HG03159 (cell line): ENCODE measurements around the gene GEMIN5.
"Not testable (repeated sequence)": the region's sequence is repeated elsewhere in the genome, so short reads cannot be mapped to it uniquely, and the experiment has no call there.

Experiments
- ATAC-seq: cut with Tn5 transposase; IDR thresholded peaks from one replicate; pipeline ENCODE4 v1.9.1; 2021; ENCODE audit warnings: mild to moderate bottlenecking, moderate library complexity; ENCODE audit not compliant: unreplicated experiment

Gene GEMIN5

DNA sequence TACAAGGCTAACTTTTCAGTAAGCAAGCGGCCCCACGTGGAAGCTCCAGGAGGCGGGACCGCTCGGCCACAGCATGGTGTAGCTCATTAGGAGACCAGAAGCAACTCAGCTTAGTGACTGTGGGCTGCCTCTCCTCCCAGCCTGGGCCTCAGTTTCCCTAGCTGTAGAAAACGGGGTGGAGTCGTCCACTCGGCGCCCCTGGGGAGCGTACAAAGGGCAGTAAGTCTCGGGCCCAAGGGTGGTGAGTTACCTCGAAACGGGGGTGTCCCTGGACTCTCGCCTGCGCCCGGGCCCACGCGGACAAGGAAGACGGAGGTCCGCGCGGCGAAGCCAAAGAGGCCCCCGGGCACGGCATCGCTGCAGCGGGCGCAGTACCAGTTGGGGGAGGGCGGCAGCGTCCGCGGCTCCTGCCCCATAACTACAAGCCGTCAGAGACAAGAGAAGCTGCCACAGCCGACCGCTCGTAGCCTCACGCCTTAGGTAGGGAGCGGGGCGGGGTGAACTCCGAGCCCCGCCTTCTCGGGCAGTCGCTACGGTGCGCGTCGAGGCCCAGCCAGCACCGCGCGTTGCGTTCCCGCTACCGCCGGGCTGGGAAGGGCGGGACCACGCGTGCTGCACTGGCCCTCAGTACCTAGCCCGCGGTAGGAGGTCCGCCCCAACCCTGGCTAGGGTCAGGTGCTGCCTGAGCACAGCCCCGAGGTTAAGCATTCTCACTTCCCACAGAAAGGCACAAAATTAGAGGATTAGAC lies at the start of gene GEMIN5:
GEMIN5 (minus strand) TSS at position 494 of the 749 bp plus-strand sequence; CDS start at position 416, 78 bp downstream.
- peak; percentile 83 for ATAC-seq

GRCh38 chr5:154986151-154986550 lies 48.1 kb upstream of the GEMIN5 start:
- ATAC-seq = no peak

- ATAC-seq = no peak
Observed at GRCh38 chr5:154984946-154985516, 47.0 kb upstream of the GEMIN5 start.

- not testable (repeated sequence) for ATAC-seq
Observed at GRCh38 chr5:154978294-154978693, 40.3 kb upstream of the GEMIN5 start.

DNA sequence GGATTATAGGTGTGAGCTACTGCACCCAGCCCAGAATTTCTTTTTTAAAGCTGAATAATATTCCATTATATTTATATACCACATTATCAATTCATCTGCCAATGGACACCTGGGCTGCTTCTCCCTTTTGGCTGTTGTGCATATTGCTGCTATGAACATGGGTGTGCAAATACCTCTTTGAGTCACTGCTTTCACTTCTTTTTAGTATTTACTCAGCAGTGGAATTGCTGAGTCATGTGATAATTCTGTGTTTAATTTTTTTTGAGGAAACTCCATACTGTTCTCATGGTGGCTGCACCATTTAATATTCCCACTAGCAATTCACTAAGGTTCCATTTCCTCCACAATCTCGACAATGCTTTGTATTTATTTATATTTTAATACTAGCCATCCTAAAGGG lies 39.4 kb upstream of the GEMIN5 start:
- ATAC-seq = no peak

GRCh38 chr5:154976082-154976481 lies 38.1 kb upstream of the GEMIN5 start:
- not testable (repeated sequence) for ATAC-seq

GRCh38 chr5:154972476-154973080 lies 34.6 kb upstream of the GEMIN5 start:
- no peak for ATAC-seq

GRCh38 chr5:154971501-154971900 lies 33.5 kb upstream of the GEMIN5 start:
- no peak for ATAC-seq

DNA sequence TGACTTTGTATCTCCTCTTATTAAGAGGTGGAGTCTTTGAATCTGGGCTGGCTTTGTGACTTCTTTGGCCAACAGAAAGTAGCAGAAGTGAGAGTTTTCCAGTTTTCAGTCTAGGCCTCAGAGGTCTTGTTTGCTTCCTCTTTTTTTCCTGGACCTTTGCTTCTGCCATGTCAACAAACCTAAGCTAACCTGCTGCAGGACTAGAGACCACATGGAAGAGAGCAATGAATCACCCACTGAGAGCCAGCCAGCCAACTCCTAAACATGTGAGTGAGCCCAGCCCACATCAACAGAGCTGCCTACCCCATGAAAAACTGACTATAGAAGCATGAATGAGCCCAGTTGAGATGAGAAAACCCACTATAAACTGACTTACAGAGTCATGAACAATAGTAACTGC lies 32.7 kb upstream of the GEMIN5 start:
- ATAC-seq = no peak

- ATAC-seq = no peak
Observed at GRCh38 chr5:154968953-154969352, 30.9 kb upstream of the GEMIN5 start.

- no peak for ATAC-seq
Observed at GRCh38 chr5:154967421-154968024, 29.5 kb upstream of the GEMIN5 start.

- no peak for ATAC-seq
Observed at GRCh38 chr5:154966874-154967273, 28.9 kb upstream of the GEMIN5 start.

- ATAC-seq = no peak
Observed at GRCh38 chr5:154966081-154966841, 28.2 kb upstream of the GEMIN5 start.

DNA sequence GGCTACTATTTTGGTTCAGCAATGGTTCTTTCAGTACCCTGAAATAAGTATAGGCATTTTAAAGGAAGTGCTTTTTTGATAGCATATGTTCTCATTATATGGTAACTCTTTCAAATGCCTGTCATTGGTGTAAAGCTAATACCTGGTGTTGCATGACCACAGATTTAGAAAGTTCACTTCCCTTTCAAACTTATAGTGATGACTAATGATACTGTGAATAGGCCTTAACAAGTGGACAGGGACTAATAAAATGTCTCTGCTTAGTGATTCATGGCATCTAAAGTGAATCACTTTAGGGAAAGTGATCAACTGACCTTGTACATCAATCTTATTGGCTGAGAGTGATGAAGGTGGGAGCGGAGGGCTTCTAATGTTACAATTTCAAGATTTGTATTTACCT lies 24.5 kb upstream of the GEMIN5 start:
- ATAC-seq = peak; percentile 98

DNA sequence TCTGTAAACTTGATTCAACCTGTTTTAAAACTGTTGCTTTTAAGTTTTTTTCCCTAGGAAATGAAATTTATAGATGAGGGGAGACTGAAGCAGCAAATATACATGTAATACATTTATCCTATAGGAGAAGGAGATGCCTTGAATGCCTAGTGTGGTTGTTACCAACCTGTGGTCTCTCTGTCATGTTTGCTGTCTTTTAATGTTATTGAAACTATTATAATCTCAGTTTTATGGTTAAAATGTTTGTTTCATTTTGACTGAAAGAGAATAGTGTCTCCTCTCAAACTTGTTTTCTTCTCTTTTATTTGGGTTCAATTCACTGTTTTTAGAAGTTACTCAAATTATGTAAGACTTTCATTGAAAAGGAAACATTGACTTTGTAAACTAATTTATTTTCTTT lies 18.7 kb upstream of the GEMIN5 start:
- no peak for ATAC-seq

GRCh38 chr5:154949781-154950180 lies 11.8 kb upstream of the GEMIN5 start:
- no peak for ATAC-seq

DNA sequence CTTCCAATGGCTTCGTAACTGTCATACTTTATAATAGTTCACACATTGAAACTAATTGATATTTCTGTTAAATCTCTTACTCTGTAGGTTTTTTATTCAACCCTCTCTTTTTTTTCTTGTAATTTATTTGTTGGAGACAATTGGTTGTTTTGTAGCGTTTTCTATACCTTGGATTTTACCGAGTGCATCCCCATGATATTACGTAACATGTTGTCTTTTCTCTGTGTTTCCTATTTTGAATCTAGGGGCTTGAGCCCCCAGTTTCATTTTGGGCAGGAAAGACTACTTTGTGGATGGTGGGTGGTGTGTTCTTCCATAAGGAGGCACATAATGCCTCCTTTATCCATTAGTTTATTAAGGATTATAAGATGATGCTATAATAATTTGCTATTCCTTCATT lies 10.3 kb upstream of the GEMIN5 start:
- no peak for ATAC-seq

GRCh38 chr5:154947778-154948177 lies 9.8 kb upstream of the GEMIN5 start:
- no peak for ATAC-seq

DNA sequence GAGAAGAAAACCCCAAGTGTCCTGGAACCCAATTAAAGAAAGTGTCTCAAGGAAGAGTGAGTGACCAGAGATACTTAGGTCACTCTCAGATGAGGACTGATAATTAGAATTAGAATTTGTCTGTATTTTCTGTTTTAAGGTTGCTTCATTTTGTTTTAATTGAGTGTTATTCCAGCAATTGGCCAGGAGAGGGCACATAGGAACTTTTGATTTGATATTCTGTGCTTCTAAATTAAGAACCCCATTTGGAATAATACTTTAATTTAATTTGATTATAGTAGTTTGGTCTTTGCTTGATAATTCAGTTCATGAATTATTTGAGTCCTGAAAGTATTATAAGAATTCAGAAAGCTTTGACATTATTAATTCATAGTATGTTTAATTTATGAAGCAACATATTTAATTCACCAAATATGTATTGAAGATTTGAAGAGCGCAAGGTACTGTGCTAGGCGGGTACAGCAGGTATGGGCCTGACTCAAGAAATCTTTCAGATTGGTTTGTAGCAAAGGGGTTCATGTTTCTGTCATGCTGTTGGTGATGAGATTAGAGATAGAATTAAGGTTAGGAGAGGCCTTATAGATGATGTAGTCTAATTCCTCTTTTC lies 7.8 kb upstream of the GEMIN5 start:
- ATAC-seq = no peak

DNA sequence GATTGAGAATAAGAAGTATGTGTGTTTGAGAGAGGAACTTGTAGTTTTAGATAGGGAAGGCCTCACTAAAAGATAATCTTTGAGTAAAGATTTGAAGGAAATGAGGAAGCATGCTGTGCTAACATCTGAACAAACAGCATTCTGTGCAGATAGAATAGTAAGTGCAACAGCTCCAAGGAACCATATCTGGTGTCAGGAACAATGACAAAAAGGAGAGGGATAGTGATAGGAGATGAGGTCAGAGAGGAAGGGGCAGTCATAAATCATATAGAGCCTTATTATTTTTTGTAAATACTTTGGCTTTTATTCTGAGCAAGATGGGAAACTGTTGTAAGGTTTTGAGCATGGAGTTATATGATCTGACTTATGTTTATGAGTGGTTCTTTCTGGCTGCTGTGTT lies 6.7 kb upstream of the GEMIN5 start:
- ATAC-seq = no peak

DNA sequence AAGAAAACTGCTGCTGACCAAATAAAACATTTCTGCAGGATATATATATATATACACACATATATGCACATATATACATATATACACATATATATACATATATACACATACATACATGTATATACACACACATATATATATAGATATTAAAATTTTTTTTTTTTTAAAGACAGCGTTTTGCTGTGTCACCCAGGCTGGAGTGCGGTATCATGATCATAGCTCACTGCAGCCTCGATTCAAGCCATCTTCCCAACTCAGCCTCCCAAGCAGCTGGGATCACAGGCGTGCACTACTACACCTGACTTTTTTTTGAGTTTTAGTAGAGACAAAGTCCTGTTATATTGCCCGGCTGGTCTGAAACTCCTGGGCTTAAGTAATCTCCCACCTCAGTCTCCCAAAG lies 5.5 kb upstream of the GEMIN5 start:
- ATAC-seq = no peak
